ENCODE measurements around the gene PPP1R14D. TPM values are rescaled to one million over a fixed set of nuclear protein-coding genes. Genes with fewer than 3 reads are reported as not detected.

PPP1R14D gene
- total and polyA plus RNA-seq, 3 experiments from 2014 or later, result not detected

- no peak overlapping the region for H3K4me3 ChIP-seq (ENCODE audit: low read length)
- H3K27ac Mint-ChIP-seq, result peak overlapping the region in 3 of 8 donors; percentile 8 to 41 (median 24)
These were observed 29.3 kb upstream of the PPP1R14D start for GRCh38 chr15:40857601-40858341.

GRCh38 chr15:40856746-40857145 is 28.2 kb upstream of the PPP1R14D start:
- DNase-seq, result no peak
- H3K36me3 Mint-ChIP-seq, result peaks cover 0 to 1% (median 0%) of the 10 kb centered on the region in 3 donors
- peaks cover 6 to 15% (median 8%) of the 10 kb centered on the region in 3 donors for H3K4me1 Mint-ChIP-seq
- no peak overlapping the region for H3K4me3 ChIP-seq (ENCODE audit: low read length)
- H3K36me3 ChIP-seq (ENCODE audit: insufficient read depth, low read length), result no peaks in the 10 kb centered on the region
- H3K27me3 ChIP-seq (ENCODE audit: insufficient read depth, low read length, poor library complexity, severe bottlenecking), result no peaks in the 10 kb centered on the region
- no peak overlapping the region for H3K4me3 Mint-ChIP-seq
- no peak overlapping the region for H3K27ac ChIP-seq (ENCODE audit: low read depth, low read length)
- POLR2A ChIA-PET, result interaction anchor here (2.6 kb wide), 1 partner anchor 38 kb away, joined by 20 read pairs; the partner anchor contains the start of gene VPS18
- CTCF ChIA-PET, result interaction anchor here (0.9 to 8.4 kb wide), 9 partner anchors 10 to 344 kb away, joined by 3 to 178 read pairs (median 4); partner anchors contain the start of genes CCDC32, SPINT1 and VPS18
- peaks cover 0 to 9% of the 10 kb centered on the region in 2 donors for H3K27me3 Mint-ChIP-seq
- no peaks in the 10 kb centered on the region for H3K9me3 ChIP-seq (ENCODE audit: low read length)
- H3K27ac Mint-ChIP-seq, result no peak overlapping the region
- H3K4me1 ChIP-seq (ENCODE audit: insufficient read depth, low read length), result no peaks in the 10 kb centered on the region
- H3K9me3 Mint-ChIP-seq, result no peaks in the 10 kb centered on the region

More at GRCh38 chr15:40857601-40858341, 29.3 kb upstream of the PPP1R14D start:
- Histone ChIP-seq H3K27me3 (ENCODE audit: insufficient read depth, low read length, poor library complexity, severe bottlenecking) (no peaks in the 10 kb centered on the region), H3K36me3 (ENCODE audit: insufficient read depth, low read length) (no peaks in the 10 kb centered on the region), H3K9me3 (ENCODE audit: low read length) (no peaks in the 10 kb centered on the region), H3K27ac (ENCODE audit: low read depth, low read length) (no peak overlapping the region), H3K4me1 (ENCODE audit: insufficient read depth, low read length) (no peaks in the 10 kb centered on the region)
- ChIA-PET POLR2A (interaction anchor here (0.6 to 2.6 kb wide), 2 partner anchors 36 to 336 kb away, joined by 8 to 20 read pairs; partner anchors contain the start of gene VPS18), CTCF (interaction anchor here (0.7 to 8.4 kb wide), 30 partner anchors 11 to 406 kb away, joined by 3 to 178 read pairs (median 4); partner anchors contain the start of genes CCDC32, CHP1, RAD51 and SPINT1)
- DNase-seq, result peak; percentile 65 to 83 (median 67)
- Mint-ChIP-seq H3K4me3 (no peak overlapping the region), H3K4me1 (peaks cover 6 to 15% (median 8%) of the 10 kb centered on the region in 3 donors), H3K36me3 (peaks cover 0 to 1% (median 0%) of the 10 kb centered on the region in 3 donors), H3K27me3 (peaks cover 2 to 11% of the 10 kb centered on the region in 2 donors), H3K9me3 (no peaks in the 10 kb centered on the region)

- POLR2A ChIA-PET, result no interaction called here
- Mint-ChIP-seq H3K4me3 (no peak overlapping the region), H3K27me3 (peaks cover 0 to 9% of the 10 kb centered on the region in 2 donors), H3K36me3 (peaks cover 0 to 1% (median 0%) of the 10 kb centered on the region in 3 donors), H3K27ac (no peak overlapping the region), H3K9me3 (no peaks in the 10 kb centered on the region), H3K4me1 (peaks cover 6 to 15% (median 8%) of the 10 kb centered on the region in 3 donors)
- Histone ChIP-seq H3K27me3 (ENCODE audit: insufficient read depth, low read length, poor library complexity, severe bottlenecking) (no peaks in the 10 kb centered on the region), H3K9me3 (ENCODE audit: low read length) (no peaks in the 10 kb centered on the region), H3K27ac (ENCODE audit: low read depth, low read length) (no peak overlapping the region), H3K4me3 (ENCODE audit: low read length) (no peak overlapping the region), H3K36me3 (ENCODE audit: insufficient read depth, low read length) (no peaks in the 10 kb centered on the region), H3K4me1 (ENCODE audit: insufficient read depth, low read length) (no peaks in the 10 kb centered on the region)
- DNase-seq, result no peak
- CTCF ChIA-PET, result interaction anchor here (4.7 to 8.4 kb wide), 2 partner anchors 9 to 40 kb away, joined by 64 to 178 read pairs; partner anchors contain the start of genes SPINT1 and VPS18
These were observed 27.3 kb upstream of the PPP1R14D start for GRCh38 chr15:40855706-40856234.

- peaks cover 0 to 1% (median 0%) of the 10 kb centered on the region in 3 donors for H3K36me3 Mint-ChIP-seq
- CTCF ChIA-PET, result interaction anchor here (8.4 kb wide), 1 partner anchor 42 kb away, joined by 178 read pairs; the partner anchor contains the start of gene VPS18
- POLR2A ChIA-PET, result no interaction called here
These were observed 25.7 kb upstream of the PPP1R14D start for GRCh38 chr15:40854161-40854560.

GRCh38 chr15:40853241-40853890 is 24.9 kb upstream of the PPP1R14D start:
- H3K27ac Mint-ChIP-seq, result no peak overlapping the region
- Histone ChIP-seq H3K4me3 (ENCODE audit: low read length) (no peak overlapping the region), H3K36me3 (ENCODE audit: insufficient read depth, low read length) (no peaks in the 10 kb centered on the region), H3K9me3 (ENCODE audit: low read length) (no peaks in the 10 kb centered on the region), H3K4me1 (ENCODE audit: insufficient read depth, low read length) (no peaks in the 10 kb centered on the region), H3K27me3 (ENCODE audit: insufficient read depth, low read length, poor library complexity, severe bottlenecking) (no peaks in the 10 kb centered on the region), H3K27ac (ENCODE audit: low read depth, low read length) (no peak overlapping the region)
- H3K9me3 Mint-ChIP-seq, result no peaks in the 10 kb centered on the region
- no peak for DNase-seq
- ChIA-PET CTCF (interaction anchor here (1.7 kb wide), 1 partner anchor 41 kb away, joined by 7 read pairs; the partner anchor contains the start of gene VPS18), POLR2A (no interaction called here)
- H3K36me3 Mint-ChIP-seq, result peaks cover 0 to 1% (median 0%) of the 10 kb centered on the region in 3 donors
- no peak overlapping the region for H3K4me3 Mint-ChIP-seq
- H3K27me3 Mint-ChIP-seq, result peaks cover 0 to 2% of the 10 kb centered on the region in 2 donors
- H3K4me1 Mint-ChIP-seq, result peaks cover 0 to 6% (median 0%) of the 10 kb centered on the region in 3 donors

More at GRCh38 chr15:40854161-40854560, 25.7 kb upstream of the PPP1R14D start:
- Histone ChIP-seq H3K36me3 (ENCODE audit: insufficient read depth, low read length) (no peaks in the 10 kb centered on the region), H3K4me1 (ENCODE audit: insufficient read depth, low read length) (no peaks in the 10 kb centered on the region), H3K27ac (ENCODE audit: low read depth, low read length) (no peak overlapping the region), H3K27me3 (ENCODE audit: insufficient read depth, low read length, poor library complexity, severe bottlenecking) (no peaks in the 10 kb centered on the region), H3K9me3 (ENCODE audit: low read length) (no peaks in the 10 kb centered on the region), H3K4me3 (ENCODE audit: low read length) (no peak overlapping the region)
- DNase-seq, result no peak
- no peaks in the 10 kb centered on the region for H3K9me3 Mint-ChIP-seq
- no peak overlapping the region for H3K27ac Mint-ChIP-seq
- H3K4me1 Mint-ChIP-seq, result peaks cover 3 to 10% (median 3%) of the 10 kb centered on the region in 3 donors
- H3K4me3 Mint-ChIP-seq, result no peak overlapping the region
- H3K27me3 Mint-ChIP-seq, result peaks cover 0 to 6% of the 10 kb centered on the region in 2 donors

GRCh38 chr15:40852529-40852928 is 24.0 kb upstream of the PPP1R14D start:
- ChIA-PET CTCF (interaction anchor here (1.7 kb wide), 1 partner anchor 42 kb away, joined by 7 read pairs; the partner anchor contains the start of gene VPS18), POLR2A (no interaction called here)
- Histone ChIP-seq H3K27me3 (ENCODE audit: insufficient read depth, low read length, poor library complexity, severe bottlenecking) (no peaks in the 10 kb centered on the region), H3K27ac (ENCODE audit: low read depth, low read length) (no peak overlapping the region), H3K4me3 (ENCODE audit: low read length) (no peak overlapping the region), H3K4me1 (ENCODE audit: insufficient read depth, low read length) (no peaks in the 10 kb centered on the region), H3K9me3 (ENCODE audit: low read length) (no peaks in the 10 kb centered on the region), H3K36me3 (ENCODE audit: insufficient read depth, low read length) (no peaks in the 10 kb centered on the region)
- no peaks in the 10 kb centered on the region for H3K9me3 Mint-ChIP-seq
- no peak for DNase-seq
- H3K4me1 Mint-ChIP-seq, result peaks cover 2 to 4% (median 4%) of the 10 kb centered on the region in 3 donors
- peaks cover 0 to 4% of the 10 kb centered on the region in 2 donors for H3K27me3 Mint-ChIP-seq
- no peak overlapping the region for H3K27ac Mint-ChIP-seq
- no peak overlapping the region for H3K4me3 Mint-ChIP-seq
- peaks cover 0 to 1% (median 0%) of the 10 kb centered on the region in 3 donors for H3K36me3 Mint-ChIP-seq

- H3K9me3 Mint-ChIP-seq, result no peaks in the 10 kb centered on the region
- no peaks in the 10 kb centered on the region for H3K27me3 ChIP-seq (ENCODE audit: insufficient read depth, low read length, poor library complexity, severe bottlenecking)
- peaks cover 0 to 14% (median 4%) of the 10 kb centered on the region in 3 donors for H3K4me1 Mint-ChIP-seq
- H3K9me3 ChIP-seq (ENCODE audit: low read length), result no peaks in the 10 kb centered on the region
- POLR2A ChIA-PET, result no interaction called here
- peaks cover 0 to 4% of the 10 kb centered on the region in 2 donors for H3K27me3 Mint-ChIP-seq
- peak overlapping the region in 1 of 8 donors; percentile 74 for H3K27ac Mint-ChIP-seq
- peaks cover 10% of the 10 kb centered on the region for H3K4me1 ChIP-seq (ENCODE audit: insufficient read depth, low read length)
- H3K27ac ChIP-seq (ENCODE audit: low read depth, low read length), result no peak overlapping the region
- no peak overlapping the region for H3K4me3 ChIP-seq (ENCODE audit: low read length)
- peak overlapping the region in 1 of 7 donors; percentile 42 for H3K4me3 Mint-ChIP-seq
- no peaks in the 10 kb centered on the region for H3K36me3 ChIP-seq (ENCODE audit: insufficient read depth, low read length)
- peaks cover 0 to 1% (median 0%) of the 10 kb centered on the region in 3 donors for H3K36me3 Mint-ChIP-seq
- DNase-seq, result no peak
- CTCF ChIA-PET, result interaction anchor here (1.4 to 8.2 kb wide), 3 partner anchors 8 to 335 kb away, joined by 3 to 64 read pairs (median 8); partner anchors contain the start of gene VPS18
These were observed 22.1 kb upstream of the PPP1R14D start for GRCh38 chr15:40850576-40851112.
